ENCODE results near the gene UMODL1.

UMODL1 gene

GRCh38 chr21:42191064-42191463 is 119.9 kb downstream of the UMODL1 start:
- TF ChIP-seq CTCF (IDR thresholded peaks at IDR 0.05; ENCODE audit: low read depth, low read length): no peak
- no peak for DNase-seq (ENCODE audit: extremely low read depth, low read depth)

GRCh38 chr21:42191696-42192595 is 120.8 kb downstream of the UMODL1 start:
- no peak for TF ChIP-seq CTCF (IDR thresholded peaks at IDR 0.05; ENCODE audit: low read depth, low read length)
- DNase-seq (ENCODE audit: extremely low read depth, low read depth): no peak

Measured in AG09319 (cell line).